B cell (primary cell): Measurements from ENCODE around the gene ARMH3. TPM values are rescaled to one million over a fixed set of nuclear protein-coding genes. Genes with fewer than 3 reads are reported as not detected.

Experiments
- ATAC-seq: fragments of 200-7000 bp; cut with Tn5 transposase; one replicate; pipeline ENCODE4 v1.10.0; 2021; ENCODE audit warnings: low read depth, mild to moderate bottlenecking, moderate number of reproducible peaks, moderate library complexity
- CTCF ChIA-PET: fragments of 350-600 bp; sonication (Branson Sonifier 250); formaldehyde crosslinking; loops from one replicate; lab custom pipeline; 2021; ENCODE audit warnings: antibody characterized with exemption, inconsistent platforms; lab: Charles Lee
- POLR2A ChIA-PET: fragments of 350-600 bp; sonication (Branson Sonifier 250); formaldehyde crosslinking; loops from one replicate; lab custom pipeline; 2021; ENCODE audit warnings: antibody characterized with exemption; lab: Charles Lee
- DNase-seq: peaks from one replicate; pipeline ENCODE4 v3.0.0; 2013
- H2AFZ ChIP-seq: 2 replicates; pipeline ENCODE4 v1.6.1; 2012; ENCODE audit warnings: mild to moderate bottlenecking, low read depth, low read length; ENCODE audit not compliant: insufficient read depth, poor library complexity, severe bottlenecking
- H3K27ac ChIP-seq, 2 donors: 1 replicate in 1 of 2; 2 replicates in 1 of 2; pipeline ENCODE4 v1.5.1; 2012 to 2013; ENCODE audit warnings: low read length in 2 of 2, mild to moderate bottlenecking in 2 of 2, moderate library complexity in 1 of 2
- H3K27me3 ChIP-seq, 4 experiments: fragments of 200-600 bp in 1 of 4; sonication (generic) in 1 of 4; replicated peaks in 1 of 4; 1 replicate in 2 of 4; 2 replicates in 2 of 4; pipeline versions ENCODE4 v1.6.1 to v1.7.0; 2013 to 2016; ENCODE audit warnings: low read length in 3 of 4, mild to moderate bottlenecking in 2 of 4, mixed read lengths in 1 of 4, moderate library complexity in 1 of 4; ENCODE audit not compliant: insufficient read depth in 4 of 4, control insufficient read depth in 3 of 4; ENCODE audit errors: control extremely low read depth in 1 of 4
- H3K36me3 ChIP-seq, 2 experiments: replicated peaks in 1 of 2; 1 replicate in 1 of 2; 2 replicates in 1 of 2; pipeline versions ENCODE4 v1.6.1 to v1.7.1; 2013; ENCODE audit warnings: low read length in 1 of 2; ENCODE audit not compliant: insufficient read depth in 2 of 2, control insufficient read depth in 1 of 2; ENCODE audit errors: control extremely low read depth in 1 of 2, extremely low read depth in 1 of 2
- H3K4me1 ChIP-seq, 2 donors: fragments of 200-600 bp in 1 of 2; sonication (generic) in 1 of 2; 1 replicate in 1 of 2; 2 replicates in 1 of 2; pipeline versions ENCODE4 v1.5.1 to v1.6.1; 2013 to 2017; ENCODE audit warnings: low read length in 2 of 2; ENCODE audit not compliant: control insufficient read depth in 2 of 2, insufficient read depth in 2 of 2
- H3K4me2 ChIP-seq: replicated peaks from 2 replicates; pipeline ENCODE3; 2012; ENCODE audit warnings: mild to moderate bottlenecking, low read depth, low read length; ENCODE audit not compliant: poor library complexity, severe bottlenecking
- H3K4me3 ChIP-seq, 5 experiments: fragments of 200-600 bp in 1 of 5; sonication (generic) in 1 of 5; 1 replicate in 3 of 5; 2 replicates in 2 of 5; pipeline versions ENCODE4 v1.5.1 to v1.7.0; 2011 to 2016; ENCODE audit warnings: low read length in 4 of 5, mild to moderate bottlenecking in 4 of 5, low read depth in 2 of 5, control low read depth in 1 of 5, moderate library complexity in 1 of 5; ENCODE audit not compliant: insufficient read depth in 1 of 5; ENCODE audit errors: control extremely low read depth in 1 of 5, extremely low read depth in 1 of 5
- H3K79me2 ChIP-seq: fragments of 200-600 bp; sonication (generic); one replicate; pipeline ENCODE4 v1.6.0; 2016; ENCODE audit warnings: low read length; ENCODE audit not compliant: control insufficient read depth, insufficient read depth
- H3K9ac ChIP-seq: fragments of 200-600 bp; sonication (generic); 2 replicates; pipeline ENCODE4 v1.6.1; 2017; ENCODE audit warnings: mild to moderate bottlenecking, low read length, moderate library complexity
- H3K9me3 ChIP-seq, 3 donors: one replicate each; pipeline versions ENCODE4 v1.6.1 to v1.7.1; 2013; ENCODE audit warnings: low read length in 2 of 3; ENCODE audit not compliant: control insufficient read depth in 2 of 3, insufficient read depth in 1 of 3; ENCODE audit errors: control extremely low read depth in 1 of 3
- H4K20me1 ChIP-seq: 2 replicates; pipeline ENCODE4 v1.6.0; 2012; ENCODE audit warnings: mild to moderate bottlenecking, low read length; ENCODE audit not compliant: insufficient read depth, control insufficient read depth, poor library complexity, severe bottlenecking
- H3K27ac Mint-ChIP-seq: one replicate; pipeline ENCODE4 v1.8.0; 2021; ENCODE audit warnings: mixed read lengths
- H3K27me3 Mint-ChIP-seq: one replicate; pipeline ENCODE4 v1.8.0; 2021; ENCODE audit warnings: mixed read lengths
- H3K4me1 Mint-ChIP-seq: one replicate; pipeline ENCODE4 v1.8.0; 2021; ENCODE audit warnings: mixed read lengths
- H3K4me3 Mint-ChIP-seq: one replicate; pipeline ENCODE4 v1.8.0; 2021; ENCODE audit warnings: mixed read lengths
- H3K9me3 Mint-ChIP-seq: one replicate; pipeline ENCODE4 v1.8.0; 2022; ENCODE audit warnings: mixed read lengths; ENCODE audit not compliant: insufficient read depth
- CTCF ChIP-seq: fragments of 200-600 bp; IDR thresholded peaks from one replicate; pipeline ENCODE4 v1.8.0; 2022; ENCODE audit warnings: antibody characterized with exemption, mild to moderate bottlenecking
- EZH2 ChIP-seq: IDR thresholded peaks from 2 replicates; pipeline ENCODE4 v1.6.1; 2012; ENCODE audit warnings: borderline replicate concordance, low read depth, mild to moderate bottlenecking, moderate library complexity, low read length; ENCODE audit not compliant: insufficient read depth, poor library complexity, severe bottlenecking
- WGBS: methylation state at CpG from one replicate; pipeline ENCODE4 v1.1.5; 2013; ENCODE audit warnings: missing lambda C conversion rate; ENCODE audit not compliant: insufficient coverage; 5-methylcytosine and 5-hydroxymethylcytosine counted together
- intact Hi-C: fragments of 100-400 bp; cut with micrococcal nuclease; formaldehyde crosslinking; loops from one replicate; pipeline ENCODE4 v1.10.0; 2022
- polyA plus RNA-seq: library from polyadenylated mRNA; depleted of rRNA; stranded (reverse); fragments of >200 nt; gene quantifications from 2 replicates; pipeline ENCODE4 v1.2.3, GENCODE V29; 2012
- total RNA-seq, 2 donors: library from RNA; stranded (reverse); fragments of 120-200 nt in 1 of 2; gene quantifications; 1 replicate in 1 of 2; 2 replicates in 1 of 2; pipeline versions ENCODE4 v1.2.3 to v1.2.4, GENCODE V29; 2013 to 2022

The ARMH3 gene
- total and polyA plus RNA-seq, 2 donors (not counting 1 experiment from before 2014, with no cell fraction given): 33.4 to 40.7 TPM

DNA sequence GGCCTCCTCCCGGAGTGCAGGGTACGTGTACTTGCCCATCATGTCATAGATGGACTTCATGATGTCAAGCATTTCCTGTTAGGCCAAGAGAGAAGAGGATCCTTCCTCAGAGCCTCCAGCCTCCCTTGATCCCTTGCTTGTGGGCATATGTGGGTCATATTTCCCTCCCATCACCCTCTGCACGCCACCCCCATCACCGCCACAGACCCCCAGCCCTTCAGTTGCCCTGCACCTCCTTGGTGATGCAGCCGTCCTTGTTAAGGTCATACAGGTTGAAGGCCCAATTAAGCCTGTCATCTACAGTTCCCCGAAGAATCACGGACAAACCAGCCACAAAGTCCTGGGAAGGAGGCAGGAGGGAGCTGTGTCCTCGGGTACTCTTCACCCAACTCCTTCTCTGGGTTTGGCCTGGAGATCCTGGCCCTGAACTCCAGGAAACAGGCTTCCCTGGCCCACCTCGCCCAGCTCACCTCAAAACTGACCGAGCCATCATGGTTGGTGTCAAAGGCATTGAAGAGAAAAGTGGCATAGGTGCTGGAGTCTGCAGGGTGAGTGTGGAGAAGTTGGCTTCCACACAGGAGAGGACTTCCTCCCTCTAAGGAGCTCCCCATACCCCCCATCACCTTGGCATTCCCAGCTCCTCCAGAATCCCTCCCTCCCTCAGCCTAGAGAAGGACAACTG lies 227.9 kb downstream of the ARMH3 start:
- intact Hi-C loops: no loop called here

More for the DNA sequence above, 227.9 kb downstream of the ARMH3 start:
- ChIA-PET CTCF (interaction anchor here (0.7 to 6.4 kb wide), 3 partner anchors 13 to 182 kb away, joined by 3 to 51 read pairs (median 5); partner anchors contain the start of gene KCNIP2), POLR2A (interaction anchor here (7.1 kb wide), 1 partner anchor 11 kb away, joined by 102 read pairs; the partner anchor contains the start of gene OGA)
- Histone ChIP-seq H3K27me3 (no peaks in the 10 kb centered on the region), H3K79me2 (peaks cover 14% of the 10 kb centered on the region), H3K4me1 (peaks cover 22 to 41% of the 10 kb centered on the region in 2 donors), H4K20me1 (peaks cover 21% of the 10 kb centered on the region), H3K4me2 (no peak overlapping the region), H3K9me3 (no peaks in the 10 kb centered on the region), H3K36me3 (peaks cover 2 to 14% of the 10 kb centered on the region in 2 experiments), H3K9ac (no peak overlapping the region), H3K27ac (no peak overlapping the region), H3K4me3 (no peak overlapping the region), H2AFZ (no peak overlapping the region)
- ATAC-seq (no peak), DNase-seq (peak; percentile 24)
- Mint-ChIP-seq H3K4me3 (peak overlapping the region; percentile 26), H3K4me1 (peaks cover 30% of the 10 kb centered on the region), H3K27ac (peak overlapping the region; percentile 41), H3K9me3 (no peaks in the 10 kb centered on the region), H3K27me3 (no peaks in the 10 kb centered on the region)
- TF ChIP-seq CTCF: no peak
- no peak for TF ChIP-seq EZH2
- 94% methylated on average over 5 of the region's 10 CpGs for WGBS
